HepG2 (cell line): ENCODE measurements around the gene SDC3.

Experiments
- CTCF ChIP-seq: sonication (generic); formaldehyde crosslinking; IDR thresholded peaks from 2 replicates; pipeline ENCODE4 v1.5.0; 2020; ENCODE audit warnings: mild to moderate bottlenecking, missing genetic modification reagents, moderate library complexity
- FLYWCH1 ChIP-seq: sonication (generic); formaldehyde crosslinking; IDR thresholded peaks from 2 replicates; pipeline ENCODE4 v1.8.1; 2023; ENCODE audit warnings: mild to moderate bottlenecking, missing genetic modification reagents
- MAFK ChIP-seq, 2 experiments: IDR thresholded peaks in 1 of 2; conservative IDR thresholded peaks in 1 of 2; 2 replicates each; pipeline ENCODE4 v1.6.1; 2011; ENCODE audit warnings: improper control_type of control experiment in 2 of 2, low read length in 2 of 2
- NFRKB ChIP-seq: fragments of 450-650 bp; IDR thresholded peaks from 2 replicates; pipeline ENCODE4 v1.6.1; 2017
- RBAK ChIP-seq: sonication (generic); formaldehyde crosslinking; IDR thresholded peaks from 2 replicates; pipeline ENCODE4 v1.5.1; 2020; ENCODE audit warnings: mild to moderate bottlenecking, missing genetic modification reagents
- SIN3A ChIP-seq: IDR thresholded peaks from 2 replicates; pipeline ENCODE4 v1.6.1; 2011; ENCODE audit warnings: low read depth, mild to moderate bottlenecking, control low read depth, low read length, borderline replicate concordance
- SMAD9 ChIP-seq: sonication (generic); formaldehyde crosslinking; IDR thresholded peaks from 2 replicates; pipeline ENCODE4 v1.5.1; 2020; ENCODE audit warnings: mild to moderate bottlenecking, missing genetic modification reagents
- SMC3 ChIP-seq: IDR thresholded peaks from 2 replicates; pipeline ENCODE4 v1.6.1; 2011; ENCODE audit warnings: low read length, improper control_type of control experiment
- UBTF ChIP-seq: sonication (generic); formaldehyde crosslinking; IDR thresholded peaks from 2 replicates; pipeline ENCODE4 v1.4.0; 2020; ENCODE audit warnings: mild to moderate bottlenecking, missing genetic modification reagents
- ZNF556 ChIP-seq: sonication (generic); formaldehyde crosslinking; IDR thresholded peaks from 2 replicates; pipeline ENCODE4 v1.4.0; 2020; ENCODE audit warnings: mild to moderate bottlenecking, missing genetic modification reagents, borderline replicate concordance
- TF ChIP-seq, protein P1 (sequence below): sonication (generic); formaldehyde crosslinking; IDR thresholded peaks from 2 replicates; pipeline ENCODE4 v1.5.1; 2020; ENCODE audit warnings: missing genetic modification reagents, mild to moderate bottlenecking, borderline replicate concordance
- TF ChIP-seq, protein P2 (sequence below): sonication (generic); formaldehyde crosslinking; IDR thresholded peaks from 2 replicates; pipeline ENCODE4 v1.5.0; 2020; ENCODE audit warnings: missing genetic modification reagents, mild to moderate bottlenecking, borderline replicate concordance

DNA sequence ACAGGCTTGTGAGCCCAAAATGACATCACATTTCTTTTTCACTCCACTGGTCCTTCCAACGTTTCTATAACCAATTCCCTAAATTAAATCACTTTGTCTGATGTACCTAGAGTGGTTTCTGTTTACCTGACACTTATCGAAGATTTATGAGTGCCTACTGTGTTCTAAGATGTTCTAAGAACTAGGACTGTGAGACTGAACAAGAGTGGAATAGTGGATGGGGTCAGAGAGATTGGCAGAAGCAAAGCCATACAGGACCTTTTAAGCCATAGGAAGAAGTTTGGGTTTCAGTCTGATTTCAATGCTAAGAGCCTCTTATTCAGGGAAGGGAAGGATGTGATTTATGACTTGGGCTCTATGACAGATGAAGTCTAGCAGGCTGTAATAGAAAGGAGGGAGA, 78.7 kb downstream of the SDC3 start:
- no peak for TF ChIP-seq NFRKB
- no peak for TF ChIP-seq MAFK (conservative IDR thresholded peaks at IDR 0.05 in 1 of 2, IDR thresholded peaks at IDR 0.05 in 1 of 2; ENCODE audit: low read length in 2 of 2)
- TF ChIP-seq, protein P1, sequence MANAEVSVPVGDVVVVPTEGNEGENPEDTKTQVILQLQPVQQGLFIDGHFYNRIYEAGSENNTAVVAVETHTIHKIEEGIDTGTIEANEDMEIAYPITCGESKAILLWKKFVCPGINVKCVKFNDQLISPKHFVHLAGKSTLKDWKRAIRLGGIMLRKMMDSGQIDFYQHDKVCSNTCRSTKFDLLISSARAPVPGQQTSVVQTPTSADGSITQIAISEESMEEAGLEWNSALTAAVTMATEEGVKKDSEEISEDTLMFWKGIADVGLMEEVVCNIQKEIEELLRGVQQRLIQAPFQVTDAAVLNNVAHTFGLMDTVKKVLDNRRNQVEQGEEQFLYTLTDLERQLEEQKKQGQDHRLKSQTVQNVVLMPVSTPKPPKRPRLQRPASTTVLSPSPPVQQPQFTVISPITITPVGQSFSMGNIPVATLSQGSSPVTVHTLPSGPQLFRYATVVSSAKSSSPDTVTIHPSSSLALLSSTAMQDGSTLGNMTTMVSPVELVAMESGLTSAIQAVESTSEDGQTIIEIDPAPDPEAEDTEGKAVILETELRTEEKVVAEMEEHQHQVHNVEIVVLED (CRISPR knock-in tag), result no peak
- no peak for TF ChIP-seq SMAD9 (CRISPR knock-in tag)
- TF ChIP-seq SMC3, result no peak
- TF ChIP-seq CTCF (CRISPR knock-in tag), result no peak
- TF ChIP-seq RBAK (CRISPR knock-in tag), result no peak
- no peak for TF ChIP-seq ZNF556
- TF ChIP-seq SIN3A, result no peak
- TF ChIP-seq UBTF (CRISPR knock-in tag), result no peak
- no peak for TF ChIP-seq FLYWCH1 (CRISPR knock-in tag)
- TF ChIP-seq, protein P2, sequence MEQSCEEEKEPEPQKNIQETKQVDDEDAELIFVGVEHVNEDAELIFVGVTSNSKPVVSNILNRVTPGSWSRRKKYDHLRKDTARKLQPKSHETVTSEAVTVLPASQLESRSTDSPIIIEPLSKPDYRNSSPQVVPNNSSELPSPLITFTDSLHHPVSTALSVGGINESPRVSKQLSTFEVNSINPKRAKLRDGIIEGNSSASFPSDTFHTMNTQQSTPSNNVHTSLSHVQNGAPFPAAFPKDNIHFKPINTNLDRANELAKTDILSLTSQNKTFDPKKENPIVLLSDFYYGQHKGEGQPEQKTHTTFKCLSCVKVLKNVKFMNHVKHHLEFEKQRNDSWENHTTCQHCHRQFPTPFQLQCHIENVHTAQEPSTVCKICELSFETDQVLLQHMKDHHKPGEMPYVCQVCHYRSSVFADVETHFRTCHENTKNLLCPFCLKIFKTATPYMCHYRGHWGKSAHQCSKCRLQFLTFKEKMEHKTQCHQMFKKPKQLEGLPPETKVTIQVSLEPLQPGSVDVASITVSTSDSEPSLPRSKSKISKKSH (CRISPR knock-in tag), result no peak
